ENCODE measurements around the gene RNASE12. TPM values are rescaled to one million over a fixed set of nuclear protein-coding genes. Genes with fewer than 3 reads are reported as not detected.

Gene RNASE12
- total RNA-seq, 1 donor from 2014 or later: not detected

DNA sequence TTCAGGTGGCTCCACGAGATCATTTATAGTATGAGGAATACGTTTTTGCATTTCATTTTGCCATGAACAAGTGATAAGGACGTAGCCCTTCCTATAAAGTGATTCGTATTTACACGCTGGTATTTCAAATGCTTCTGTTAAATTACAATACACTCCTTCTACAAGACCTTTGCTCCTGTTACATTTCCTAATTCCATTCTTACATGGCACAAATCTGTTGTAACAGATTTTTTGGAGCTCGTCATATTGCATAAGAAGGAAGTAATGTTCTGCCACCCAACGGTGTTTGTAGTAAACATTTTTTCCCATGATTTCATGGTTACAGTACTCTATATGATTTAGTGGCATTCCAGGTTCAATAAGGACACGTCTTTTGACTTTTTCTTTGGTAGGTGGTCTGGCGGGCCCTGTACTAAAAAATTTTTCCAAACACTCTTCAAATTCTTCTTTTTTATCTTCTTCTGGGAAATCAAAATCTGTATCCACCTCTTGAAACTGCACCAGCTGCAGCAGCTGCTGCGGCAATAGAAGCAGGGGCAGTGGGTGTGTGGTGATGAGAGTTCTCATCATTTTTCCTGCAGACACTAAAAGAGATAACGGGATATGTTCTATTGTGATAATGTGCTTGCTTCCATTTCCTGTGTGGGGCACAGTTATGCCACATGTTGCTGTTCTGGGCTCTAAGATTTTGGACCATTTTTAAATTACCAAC is 34.5 kb downstream of the RNASE12 start:
- TF ChIP-seq, protein P1, sequence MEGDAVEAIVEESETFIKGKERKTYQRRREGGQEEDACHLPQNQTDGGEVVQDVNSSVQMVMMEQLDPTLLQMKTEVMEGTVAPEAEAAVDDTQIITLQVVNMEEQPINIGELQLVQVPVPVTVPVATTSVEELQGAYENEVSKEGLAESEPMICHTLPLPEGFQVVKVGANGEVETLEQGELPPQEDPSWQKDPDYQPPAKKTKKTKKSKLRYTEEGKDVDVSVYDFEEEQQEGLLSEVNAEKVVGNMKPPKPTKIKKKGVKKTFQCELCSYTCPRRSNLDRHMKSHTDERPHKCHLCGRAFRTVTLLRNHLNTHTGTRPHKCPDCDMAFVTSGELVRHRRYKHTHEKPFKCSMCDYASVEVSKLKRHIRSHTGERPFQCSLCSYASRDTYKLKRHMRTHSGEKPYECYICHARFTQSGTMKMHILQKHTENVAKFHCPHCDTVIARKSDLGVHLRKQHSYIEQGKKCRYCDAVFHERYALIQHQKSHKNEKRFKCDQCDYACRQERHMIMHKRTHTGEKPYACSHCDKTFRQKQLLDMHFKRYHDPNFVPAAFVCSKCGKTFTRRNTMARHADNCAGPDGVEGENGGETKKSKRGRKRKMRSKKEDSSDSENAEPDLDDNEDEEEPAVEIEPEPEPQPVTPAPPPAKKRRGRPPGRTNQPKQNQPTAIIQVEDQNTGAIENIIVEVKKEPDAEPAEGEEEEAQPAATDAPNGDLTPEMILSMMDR (conservative IDR thresholded peaks at IDR 0.05): no peak
- H3K4me3 Mint-ChIP-seq: no peak overlapping the region
- no peak for DNase-seq (ENCODE audit: extremely low spot score, unreplicated experiment)
- peak overlapping the region; percentile 32 for H3K27ac Mint-ChIP-seq
- H3K4me1 Mint-ChIP-seq (ENCODE audit: unreplicated experiment): peaks cover 10% of the 10 kb centered on the region
- no peaks in the 10 kb centered on the region for H3K9me3 Mint-ChIP-seq
- H3K27me3 Mint-ChIP-seq: no peaks in the 10 kb centered on the region
- no peaks in the 10 kb centered on the region for H3K36me3 Mint-ChIP-seq

DNA sequence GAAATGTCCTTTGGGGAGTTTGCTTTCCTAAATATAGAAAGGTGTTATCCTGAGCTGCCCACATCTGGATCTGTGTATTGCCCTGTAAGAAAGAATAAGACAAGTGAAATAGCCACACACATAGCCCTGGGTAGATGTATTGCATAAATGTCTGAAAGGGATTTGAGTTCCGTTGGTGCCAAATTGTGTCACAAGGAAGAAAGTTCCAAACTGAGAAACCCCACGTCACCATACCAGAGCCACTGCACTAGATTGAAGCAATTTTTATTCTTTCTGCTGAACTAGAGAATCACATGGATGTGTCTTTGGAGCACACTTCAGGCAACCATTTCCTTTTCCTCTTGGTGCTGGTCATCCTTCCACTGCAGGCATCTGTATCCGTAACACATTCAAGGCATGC is 35.3 kb downstream of the RNASE12 start:
- Mint-ChIP-seq H3K27me3 (no peaks in the 10 kb centered on the region), H3K4me1 (ENCODE audit: unreplicated experiment) (peaks cover 10% of the 10 kb centered on the region), H3K4me3 (no peak overlapping the region), H3K36me3 (no peaks in the 10 kb centered on the region), H3K9me3 (no peaks in the 10 kb centered on the region), H3K27ac (no peak overlapping the region)
- DNase-seq (ENCODE audit: extremely low spot score, unreplicated experiment): no peak
- TF ChIP-seq, protein P1 (conservative IDR thresholded peaks at IDR 0.05): no peak

DNA sequence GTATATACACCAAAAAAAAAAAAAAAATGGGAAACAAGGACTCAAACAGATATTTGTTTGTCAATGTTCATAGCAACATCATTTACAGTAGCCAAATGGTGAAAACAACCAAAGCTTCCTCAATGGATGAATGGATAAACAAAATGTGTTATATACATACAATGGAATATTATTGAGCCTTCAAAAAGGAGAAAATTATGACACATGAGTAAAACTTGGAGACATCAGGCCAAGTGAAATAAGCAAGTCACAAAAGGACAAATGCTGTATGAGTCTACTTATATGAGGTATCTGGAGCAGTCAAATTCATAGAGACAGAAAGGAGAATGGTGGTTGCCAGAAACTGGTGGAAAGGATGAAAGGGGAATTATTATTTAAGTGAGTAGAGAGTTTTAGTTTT is 38.2 kb downstream of the RNASE12 start:
- no peak for DNase-seq (ENCODE audit: extremely low spot score, unreplicated experiment)
- Mint-ChIP-seq H3K36me3 (no peaks in the 10 kb centered on the region), H3K4me1 (ENCODE audit: unreplicated experiment) (peaks cover 5% of the 10 kb centered on the region), H3K9me3 (no peaks in the 10 kb centered on the region), H3K4me3 (no peak overlapping the region), H3K27me3 (no peaks in the 10 kb centered on the region), H3K27ac (no peak overlapping the region)
- TF ChIP-seq, protein P1 (conservative IDR thresholded peaks at IDR 0.05): no peak

DNA sequence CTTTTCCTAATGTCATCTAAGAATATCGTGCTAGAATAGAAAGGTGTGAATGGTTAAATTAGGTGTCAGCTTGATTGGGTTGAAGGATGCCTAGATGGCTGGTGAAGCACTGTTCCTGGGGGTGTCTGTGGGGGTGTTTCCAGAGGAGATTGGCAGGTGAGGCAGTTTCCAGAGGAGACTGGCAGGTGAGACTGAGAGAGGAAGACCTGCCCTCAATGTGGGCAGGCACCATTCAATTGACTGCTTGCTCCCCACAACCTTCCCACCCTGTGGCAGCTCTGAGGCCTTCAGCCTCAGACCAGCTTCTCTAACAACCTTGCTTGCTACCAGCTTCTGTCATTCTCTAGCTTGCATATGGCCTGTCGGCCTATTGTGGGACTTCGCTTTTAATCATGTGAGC is 39.6 kb downstream of the RNASE12 start:
- H3K9me3 Mint-ChIP-seq: no peaks in the 10 kb centered on the region
- no peak for DNase-seq (ENCODE audit: extremely low spot score, unreplicated experiment)
- H3K4me1 Mint-ChIP-seq (ENCODE audit: unreplicated experiment): no peaks in the 10 kb centered on the region
- TF ChIP-seq, protein P1 (conservative IDR thresholded peaks at IDR 0.05): no peak
- no peak overlapping the region for H3K27ac Mint-ChIP-seq
- no peaks in the 10 kb centered on the region for H3K36me3 Mint-ChIP-seq
- no peaks in the 10 kb centered on the region for H3K27me3 Mint-ChIP-seq
- H3K4me3 Mint-ChIP-seq: no peak overlapping the region

DNA sequence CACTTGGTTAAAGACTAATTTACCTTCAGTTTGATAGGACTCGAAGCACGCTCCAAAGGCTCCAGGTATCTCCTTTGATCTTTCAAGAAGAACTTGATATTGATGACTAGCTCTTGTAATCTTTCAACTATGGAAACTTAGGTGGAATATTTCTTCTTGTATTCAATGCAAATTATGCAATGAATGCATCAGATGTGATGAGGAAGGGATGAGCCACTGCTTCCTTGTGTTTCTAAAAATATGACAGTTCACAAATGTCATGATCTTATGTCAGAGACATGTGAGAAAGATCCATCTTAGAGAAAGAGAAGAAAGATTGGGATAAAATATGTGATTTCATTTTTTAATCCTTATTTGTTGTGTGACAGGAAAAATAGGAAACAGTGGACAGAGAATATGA is 40.2 kb downstream of the RNASE12 start:
- Mint-ChIP-seq H3K27ac (no peak overlapping the region), H3K4me1 (ENCODE audit: unreplicated experiment) (no peaks in the 10 kb centered on the region), H3K4me3 (no peak overlapping the region), H3K9me3 (no peaks in the 10 kb centered on the region), H3K27me3 (no peaks in the 10 kb centered on the region), H3K36me3 (no peaks in the 10 kb centered on the region)
- TF ChIP-seq, protein P1 (conservative IDR thresholded peaks at IDR 0.05): no peak
- DNase-seq (ENCODE audit: extremely low spot score, unreplicated experiment): no peak
